HCT116 (cell line): ENCODE results near the gene EMP1. TPM values are rescaled to one million over a fixed set of nuclear protein-coding genes. Genes with fewer than 3 reads are reported as not detected.

Source experiments
- ATAC-seq: fragments of 200-7000 bp; cut with Tn5 transposase; 2 replicates; pipeline ENCODE4 v1.9.1; 2020; ENCODE audit warnings: mild to moderate bottlenecking, moderate library complexity
- BruUV-seq: library from RNA; stranded (reverse); fragments of 400-500 nt; replicated peaks from 2 replicates; lab custom pipeline; 2021; lab: Mats Ljungman, UMichigan
- CTCF ChIA-PET: fragments of 300-600 bp; sonication (Branson Sonifier 250); formaldehyde crosslinking; loops from one replicate; lab custom pipeline; 2021; ENCODE audit warnings: antibody characterized with exemption; lab: Charles Lee
- POLR2A ChIA-PET: fragments of 300-600, 350-600 bp; sonication (Branson Sonifier 250); formaldehyde crosslinking; loops from one replicate; lab custom pipeline; 2021; ENCODE audit warnings: antibody characterized with exemption; lab: Charles Lee
- RAD21 ChIA-PET, 2 experiments: fragments of 300-600 bp; sonication (Branson Sonifier 250); formaldehyde crosslinking; loops; one replicate each; lab custom pipeline; 2023; ENCODE audit warnings: low total read pairs in 2 of 2; ENCODE audit not compliant: uncharacterized antibody in 2 of 2, unreplicated experiment in 2 of 2, low non-redundant PET in 1 of 2; lab: Charles Lee
- DNase-seq: peaks from one replicate; pipeline ENCODE4 v3.0.0-alpha.2; 2010; ENCODE audit warnings: low read depth, low spot score
- H2AFZ ChIP-seq: fragments of 200-600 bp; shearing (Covaris generic), sonication (generic); 2 replicates; pipeline ENCODE4 v1.6.1; 2017; ENCODE audit warnings: low read depth, mixed run types, mixed read lengths, antibody characterized with exemption, low read length; ENCODE audit not compliant: poor library complexity, severe bottlenecking
- H3K27ac ChIP-seq: 2 replicates; pipeline ENCODE4 v1.5.1; 2012; ENCODE audit warnings: low read depth, low read length
- H3K27me3 ChIP-seq: fragments of 200-600 bp; sonication (generic); 2 replicates; pipeline ENCODE4 v1.6.1; 2016; ENCODE audit warnings: mixed run types, low read length, mixed read lengths; ENCODE audit not compliant: insufficient read depth
- H3K36me3 ChIP-seq, 2 experiments: fragments of 200-500 bp in 1 of 2; fragments of 200-600 bp in 1 of 2; sonication (Bioruptor generic) in 1 of 2; sonication (generic) in 1 of 2; 2 replicates each; pipeline versions ENCODE4 v1.5.1 to v1.6.1; 2014 to 2016; ENCODE audit warnings: low read length in 2 of 2, inconsistent platforms in 1 of 2, mixed read lengths in 1 of 2, mixed run types in 1 of 2; ENCODE audit not compliant: insufficient read depth in 2 of 2, control insufficient read depth in 1 of 2
- H3K4me1 ChIP-seq, 2 experiments: fragments of 200-600 bp in 1 of 2; sonication (generic) in 1 of 2; 2 replicates each; pipeline versions ENCODE4 v1.5.1 to v1.6.1; 2012 to 2017; ENCODE audit warnings: low read length in 2 of 2, inconsistent platforms in 1 of 2, mild to moderate bottlenecking in 1 of 2, mixed read lengths in 1 of 2, mixed run types in 1 of 2, moderate library complexity in 1 of 2; ENCODE audit not compliant: insufficient read depth in 2 of 2, control insufficient read depth in 1 of 2
- H3K4me2 ChIP-seq: fragments of 200-600 bp; sonication (generic); 2 replicates; pipeline ENCODE4 v1.6.1; 2017; ENCODE audit warnings: mixed run types, low read length, mixed read lengths
- H3K4me3 ChIP-seq, 2 experiments: fragments of 200-600 bp in 1 of 2; sonication (generic) in 1 of 2; replicated peaks in 1 of 2; 2 replicates each; pipeline ENCODE4 v1.5.1; 2011 to 2016; ENCODE audit warnings: low read length in 2 of 2, control low read depth in 1 of 2, low read depth in 1 of 2, mild to moderate bottlenecking in 1 of 2, mixed read lengths in 1 of 2, mixed run types in 1 of 2
- H3K79me2 ChIP-seq: fragments of 200-600 bp; sonication (generic); 2 replicates; pipeline ENCODE4 v1.6.1; 2017; ENCODE audit warnings: mild to moderate bottlenecking, mixed run types, low read length, moderate library complexity, mixed read lengths; ENCODE audit not compliant: insufficient read depth
- H3K9ac ChIP-seq: fragments of 200-600 bp; sonication (generic); 2 replicates; pipeline ENCODE4 v1.6.1; 2016; ENCODE audit warnings: low read length, mixed read lengths
- H3K9me2 ChIP-seq: fragments of 200-600 bp; sonication (generic), shearing (Covaris generic); 2 replicates; pipeline ENCODE4 v1.6.1; 2017; ENCODE audit warnings: mixed run types, mild to moderate bottlenecking, moderate library complexity; ENCODE audit not compliant: insufficient read depth
- H3K9me3 ChIP-seq, 2 experiments: fragments of 200-500 bp in 1 of 2; fragments of 200-600 bp in 1 of 2; sonication (Bioruptor generic) in 1 of 2; sonication (generic) in 1 of 2; 2 replicates each; pipeline ENCODE4 v1.6.1; 2014 to 2017; ENCODE audit warnings: low read length in 2 of 2, mixed read lengths in 2 of 2, inconsistent platforms in 1 of 2, low read depth in 1 of 2, mild to moderate bottlenecking in 1 of 2, mixed run types in 1 of 2, moderate library complexity in 1 of 2; ENCODE audit not compliant: control insufficient read depth in 1 of 2, insufficient read depth in 1 of 2
- H4K20me1 ChIP-seq: fragments of 200-600 bp; sonication (generic), shearing (Covaris generic); 2 replicates; pipeline ENCODE4 v1.6.1; 2017; ENCODE audit warnings: mixed run types, mild to moderate bottlenecking, moderate library complexity; ENCODE audit not compliant: insufficient read depth
- CBX3 ChIP-seq: IDR thresholded peaks from 2 replicates; pipeline ENCODE4 v1.6.1; 2012; ENCODE audit warnings: low read depth
- CEBPB ChIP-seq: IDR thresholded peaks from 2 replicates; pipeline ENCODE4 v1.6.1; 2012; ENCODE audit warnings: low read depth
- EGR1 ChIP-seq: IDR thresholded peaks from 2 replicates; pipeline ENCODE4 v1.6.1; 2012; ENCODE audit warnings: low read depth
- ELF1 ChIP-seq: IDR thresholded peaks from 2 replicates; pipeline ENCODE4 v1.6.1; 2012; ENCODE audit warnings: low read depth, borderline replicate concordance
- EZH2 ChIP-seq: fragments of 200-600 bp; sonication (generic); IDR thresholded peaks from 2 replicates; pipeline ENCODE4 v1.6.1; 2017; ENCODE audit warnings: antibody characterized with exemption, mixed run types
- EZH2phosphoT487 ChIP-seq: fragments of 200-600 bp; IDR thresholded peaks from 2 replicates; pipeline ENCODE4 v1.6.1; 2018; ENCODE audit warnings: antibody characterized with exemption, borderline replicate concordance
- FOSL1 ChIP-seq: IDR thresholded peaks from 2 replicates; pipeline ENCODE4 v1.6.1; 2012; ENCODE audit warnings: low read depth
- JUND ChIP-seq: IDR thresholded peaks from 2 replicates; pipeline ENCODE4 v1.6.1; 2012
- POLR2A ChIP-seq: IDR thresholded peaks from 2 replicates; pipeline ENCODE4 v1.7.0; 2011; ENCODE audit warnings: borderline replicate concordance; ENCODE audit not compliant: insufficient read depth, insufficient read length; ENCODE audit errors: extremely low read depth
- RAD21 ChIP-seq: IDR thresholded peaks from 2 replicates; pipeline ENCODE4 v1.6.1; 2012; ENCODE audit warnings: low read depth, mild to moderate bottlenecking
- SIN3A ChIP-seq: IDR thresholded peaks from 2 replicates; pipeline ENCODE4 v1.6.1; 2012; ENCODE audit warnings: low read depth
- SP1 ChIP-seq: IDR thresholded peaks from 2 replicates; pipeline ENCODE4 v1.6.1; 2012; ENCODE audit warnings: low read depth
- SRF ChIP-seq: IDR thresholded peaks from 2 replicates; pipeline ENCODE4 v1.6.1; 2012; ENCODE audit warnings: low read depth
- ZFX ChIP-seq: fragments of 450-650 bp; IDR thresholded peaks from 2 replicates; pipeline ENCODE4 v1.6.1; 2017
- ZNF274 ChIP-seq: fragments of 200-500 bp; sonication (Bioruptor generic); IDR thresholded peaks from 2 replicates; pipeline ENCODE4 v1.6.1; 2014; ENCODE audit warnings: mild to moderate bottlenecking, low read depth, low read length, inconsistent platforms
- intact Hi-C: fragments of 100-400 bp; cut with micrococcal nuclease; formaldehyde crosslinking; loops from 2 replicates; pipeline ENCODE4 v1.10.0; 2022
- total RNA-seq: library from RNA; stranded (reverse); gene quantifications from one replicate; pipeline ENCODE4 v1.2.1, GENCODE V29; 2021; ENCODE audit not compliant: unreplicated experiment
- TF ChIP-seq, protein P1 (sequence below): IDR thresholded peaks from 2 replicates; pipeline ENCODE4 v1.6.1; 2012; ENCODE audit warnings: low read depth
- TF ChIP-seq, protein P2 (sequence below): IDR thresholded peaks from 2 replicates; pipeline ENCODE4 v1.6.1; 2011; ENCODE audit warnings: mild to moderate bottlenecking, low read length, moderate library complexity; ENCODE audit not compliant: insufficient replicate concordance; ENCODE audit errors: extremely low read depth
- TF ChIP-seq, protein P3 (sequence below), 3 experiments: fragments of 200-600 bp in 1 of 3; sonication (generic) in 1 of 3; IDR thresholded peaks in 2 of 3; conservative IDR thresholded peaks in 1 of 3; 2 replicates each; pipeline ENCODE4 v1.5.1; 2012 to 2017; ENCODE audit warnings: low read depth in 2 of 3, low read length in 2 of 3, antibody characterized with exemption in 1 of 3, borderline replicate concordance in 1 of 3, control low read depth in 1 of 3, mild to moderate bottlenecking in 1 of 3, mixed read lengths in 1 of 3, mixed run types in 1 of 3, moderate library complexity in 1 of 3; ENCODE audit not compliant: insufficient read depth in 1 of 3
- TF ChIP-seq, protein P4 (sequence below): IDR thresholded peaks from 2 replicates; pipeline ENCODE4 v1.6.1; 2012
- TF ChIP-seq, protein P5 (sequence below): IDR thresholded peaks from 2 replicates; pipeline ENCODE4 v1.6.1; 2012

Gene EMP1
- total RNA-seq, 1 experiment from 2014 or later = 110 TPM

DNA sequence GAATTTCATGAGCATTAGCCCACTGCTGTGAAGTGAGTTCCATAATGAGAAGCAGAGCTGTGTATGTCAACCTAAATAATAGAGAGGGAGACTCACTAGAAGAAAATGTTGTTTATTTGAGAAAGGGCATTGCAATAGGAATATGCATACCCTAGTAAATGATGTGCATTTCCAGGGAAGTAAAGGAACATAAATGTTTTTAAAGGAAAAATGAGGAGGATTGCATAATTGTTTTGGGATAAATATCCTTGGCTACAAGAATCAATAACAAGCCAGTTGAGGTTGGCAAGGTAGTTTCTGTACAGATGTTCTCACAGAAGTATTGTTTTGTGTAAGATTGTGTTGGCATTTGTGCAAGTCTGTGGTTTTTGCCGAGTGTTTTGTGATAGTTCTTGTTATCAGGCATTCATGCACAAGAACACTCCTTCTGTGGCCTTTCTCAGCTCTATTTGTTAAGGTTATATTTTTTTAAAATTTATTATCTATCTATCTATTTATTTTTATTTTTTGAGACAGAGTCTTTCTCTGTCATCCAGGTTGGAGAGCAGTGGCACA is 47.1 kb downstream of the EMP1 start:
- ChIA-PET RAD21 (no interaction called here), POLR2A (no interaction called here), CTCF (no interaction called here)
- Histone ChIP-seq H3K4me1 (peaks cover 3 to 21% of the 10 kb centered on the region in 2 experiments), H4K20me1 (no peaks in the 10 kb centered on the region), H3K9me2 (no peaks in the 10 kb centered on the region), H3K4me2 (no peak overlapping the region), H2AFZ (no peak overlapping the region), H3K4me3 (no peak overlapping the region), H3K36me3 (no peaks in the 10 kb centered on the region), H3K79me2 (no peaks in the 10 kb centered on the region), H3K9ac (no peak overlapping the region), H3K9me3 (no peaks in the 10 kb centered on the region), H3K27me3 (no peaks in the 10 kb centered on the region), H3K27ac (no peak overlapping the region)
- intact Hi-C loops = no loop called here
- no TSS peak for BruUV-seq
- ATAC-seq (no peak), DNase-seq (no peak)
- TF ChIP-seq ZFX (no peak), SRF (no peak), JUND (no peak), ELF1 (no peak), POLR2A (no peak), EGR1 (no peak), CBX3 (no peak), SP1 (no peak), ZNF274 (no peak), EZH2phosphoT487 (no peak), SIN3A (no peak), FOSL1 (no peak), CEBPB (no peak), EZH2 (no peak), RAD21 (no peak)
- TF ChIP-seq, protein P1, sequence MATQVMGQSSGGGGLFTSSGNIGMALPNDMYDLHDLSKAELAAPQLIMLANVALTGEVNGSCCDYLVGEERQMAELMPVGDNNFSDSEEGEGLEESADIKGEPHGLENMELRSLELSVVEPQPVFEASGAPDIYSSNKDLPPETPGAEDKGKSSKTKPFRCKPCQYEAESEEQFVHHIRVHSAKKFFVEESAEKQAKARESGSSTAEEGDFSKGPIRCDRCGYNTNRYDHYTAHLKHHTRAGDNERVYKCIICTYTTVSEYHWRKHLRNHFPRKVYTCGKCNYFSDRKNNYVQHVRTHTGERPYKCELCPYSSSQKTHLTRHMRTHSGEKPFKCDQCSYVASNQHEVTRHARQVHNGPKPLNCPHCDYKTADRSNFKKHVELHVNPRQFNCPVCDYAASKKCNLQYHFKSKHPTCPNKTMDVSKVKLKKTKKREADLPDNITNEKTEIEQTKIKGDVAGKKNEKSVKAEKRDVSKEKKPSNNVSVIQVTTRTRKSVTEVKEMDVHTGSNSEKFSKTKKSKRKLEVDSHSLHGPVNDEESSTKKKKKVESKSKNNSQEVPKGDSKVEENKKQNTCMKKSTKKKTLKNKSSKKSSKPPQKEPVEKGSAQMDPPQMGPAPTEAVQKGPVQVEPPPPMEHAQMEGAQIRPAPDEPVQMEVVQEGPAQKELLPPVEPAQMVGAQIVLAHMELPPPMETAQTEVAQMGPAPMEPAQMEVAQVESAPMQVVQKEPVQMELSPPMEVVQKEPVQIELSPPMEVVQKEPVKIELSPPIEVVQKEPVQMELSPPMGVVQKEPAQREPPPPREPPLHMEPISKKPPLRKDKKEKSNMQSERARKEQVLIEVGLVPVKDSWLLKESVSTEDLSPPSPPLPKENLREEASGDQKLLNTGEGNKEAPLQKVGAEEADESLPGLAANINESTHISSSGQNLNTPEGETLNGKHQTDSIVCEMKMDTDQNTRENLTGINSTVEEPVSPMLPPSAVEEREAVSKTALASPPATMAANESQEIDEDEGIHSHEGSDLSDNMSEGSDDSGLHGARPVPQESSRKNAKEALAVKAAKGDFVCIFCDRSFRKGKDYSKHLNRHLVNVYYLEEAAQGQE = no peak
- TF ChIP-seq, protein P2, sequence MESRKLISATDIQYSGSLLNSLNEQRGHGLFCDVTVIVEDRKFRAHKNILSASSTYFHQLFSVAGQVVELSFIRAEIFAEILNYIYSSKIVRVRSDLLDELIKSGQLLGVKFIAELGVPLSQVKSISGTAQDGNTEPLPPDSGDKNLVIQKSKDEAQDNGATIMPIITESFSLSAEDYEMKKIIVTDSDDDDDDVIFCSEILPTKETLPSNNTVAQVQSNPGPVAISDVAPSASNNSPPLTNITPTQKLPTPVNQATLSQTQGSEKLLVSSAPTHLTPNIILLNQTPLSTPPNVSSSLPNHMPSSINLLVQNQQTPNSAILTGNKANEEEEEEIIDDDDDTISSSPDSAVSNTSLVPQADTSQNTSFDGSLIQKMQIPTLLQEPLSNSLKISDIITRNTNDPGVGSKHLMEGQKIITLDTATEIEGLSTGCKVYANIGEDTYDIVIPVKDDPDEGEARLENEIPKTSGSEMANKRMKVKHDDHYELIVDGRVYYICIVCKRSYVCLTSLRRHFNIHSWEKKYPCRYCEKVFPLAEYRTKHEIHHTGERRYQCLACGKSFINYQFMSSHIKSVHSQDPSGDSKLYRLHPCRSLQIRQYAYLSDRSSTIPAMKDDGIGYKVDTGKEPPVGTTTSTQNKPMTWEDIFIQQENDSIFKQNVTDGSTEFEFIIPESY = no peak
- TF ChIP-seq, protein P3, sequence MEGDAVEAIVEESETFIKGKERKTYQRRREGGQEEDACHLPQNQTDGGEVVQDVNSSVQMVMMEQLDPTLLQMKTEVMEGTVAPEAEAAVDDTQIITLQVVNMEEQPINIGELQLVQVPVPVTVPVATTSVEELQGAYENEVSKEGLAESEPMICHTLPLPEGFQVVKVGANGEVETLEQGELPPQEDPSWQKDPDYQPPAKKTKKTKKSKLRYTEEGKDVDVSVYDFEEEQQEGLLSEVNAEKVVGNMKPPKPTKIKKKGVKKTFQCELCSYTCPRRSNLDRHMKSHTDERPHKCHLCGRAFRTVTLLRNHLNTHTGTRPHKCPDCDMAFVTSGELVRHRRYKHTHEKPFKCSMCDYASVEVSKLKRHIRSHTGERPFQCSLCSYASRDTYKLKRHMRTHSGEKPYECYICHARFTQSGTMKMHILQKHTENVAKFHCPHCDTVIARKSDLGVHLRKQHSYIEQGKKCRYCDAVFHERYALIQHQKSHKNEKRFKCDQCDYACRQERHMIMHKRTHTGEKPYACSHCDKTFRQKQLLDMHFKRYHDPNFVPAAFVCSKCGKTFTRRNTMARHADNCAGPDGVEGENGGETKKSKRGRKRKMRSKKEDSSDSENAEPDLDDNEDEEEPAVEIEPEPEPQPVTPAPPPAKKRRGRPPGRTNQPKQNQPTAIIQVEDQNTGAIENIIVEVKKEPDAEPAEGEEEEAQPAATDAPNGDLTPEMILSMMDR (IDR thresholded peaks at IDR 0.05 in 2 of 3, conservative IDR thresholded peaks at IDR 0.05 in 1 of 3; ENCODE audit: borderline replicate concordance in 1 of 3, insufficient read depth in 1 of 3, low read depth in 2 of 3, low read length in 2 of 3) = no peak
- TF ChIP-seq, protein P4, sequence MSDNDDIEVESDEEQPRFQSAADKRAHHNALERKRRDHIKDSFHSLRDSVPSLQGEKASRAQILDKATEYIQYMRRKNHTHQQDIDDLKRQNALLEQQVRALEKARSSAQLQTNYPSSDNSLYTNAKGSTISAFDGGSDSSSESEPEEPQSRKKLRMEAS = no peak
- TF ChIP-seq, protein P5, sequence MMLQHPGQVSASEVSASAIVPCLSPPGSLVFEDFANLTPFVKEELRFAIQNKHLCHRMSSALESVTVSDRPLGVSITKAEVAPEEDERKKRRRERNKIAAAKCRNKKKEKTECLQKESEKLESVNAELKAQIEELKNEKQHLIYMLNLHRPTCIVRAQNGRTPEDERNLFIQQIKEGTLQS = no peak
